Endothelial cell of umbilical vein (primary cell): ENCODE measurements around the gene D2HGDH. TPM values are rescaled to one million over a fixed set of nuclear protein-coding genes. Genes with fewer than 3 reads are reported as not detected.
"Not testable (repeated sequence)": the region's sequence is repeated elsewhere in the genome, so short reads cannot be mapped to it uniquely, and the experiment has no call there.

Source experiments
- BruUV-seq: library from RNA; stranded (reverse); fragments of 400-500 nt; replicated peaks from 2 replicates; lab custom pipeline; 2021; lab: Mats Ljungman, UMichigan
- CTCF ChIA-PET: fragments of 300-600, 350-600 bp; sonication (Branson Sonifier 250); formaldehyde crosslinking; loops from one replicate; lab custom pipeline; 2021; ENCODE audit warnings: antibody characterized with exemption, inconsistent platforms; lab: Charles Lee
- POLR2A ChIA-PET: fragments of 300-600, 350-600 bp; sonication (Branson Sonifier 250); formaldehyde crosslinking; loops from one replicate; lab custom pipeline; 2021; ENCODE audit warnings: antibody characterized with exemption, inconsistent platforms; lab: Charles Lee
- DNase-seq: peaks from one replicate; pipeline ENCODE4 v3.0.0-alpha.2; 2011; ENCODE audit warnings: low read depth, low spot score
- FAIRE-seq: peaks from 2 replicates; lab custom pipeline; 2011; peaks lifted over from hg19 to GRCh38; lab: Jason Lieb, UNC
- H2AFZ ChIP-seq: 2 replicates; pipeline ENCODE4 v1.6.0; 2012; ENCODE audit warnings: low read depth, low read length, control low read depth, inconsistent platforms
- H3K27ac ChIP-seq: 2 replicates; pipeline ENCODE4 v1.5.1; 2011; ENCODE audit warnings: low read depth, mild to moderate bottlenecking, control low read depth, low read length, moderate library complexity; ENCODE audit not compliant: insufficient read depth
- H3K27me3 ChIP-seq, 2 experiments: 2 replicates each; pipeline versions ENCODE4 v1.6.0 to v1.6.1; 2011; ENCODE audit warnings: low read length in 2 of 2, mixed read lengths in 1 of 2; ENCODE audit not compliant: control insufficient read depth in 2 of 2, insufficient read depth in 2 of 2
- H3K36me3 ChIP-seq, 2 experiments: 2 replicates in 1 of 2; 3 replicates in 1 of 2; pipeline ENCODE4 v1.5.1; 2011; ENCODE audit warnings: low read length in 2 of 2, mild to moderate bottlenecking in 1 of 2, moderate library complexity in 1 of 2; ENCODE audit not compliant: control insufficient read depth in 2 of 2, insufficient read depth in 2 of 2; ENCODE audit errors: extremely low read depth in 1 of 2
- H3K4me1 ChIP-seq: 3 replicates; pipeline ENCODE4 v1.5.1; 2011; ENCODE audit warnings: mild to moderate bottlenecking, low read length; ENCODE audit not compliant: control insufficient read depth, insufficient read depth; ENCODE audit errors: extremely low read depth
- H3K4me2 ChIP-seq: 2 replicates; pipeline ENCODE4 v1.6.1; 2011; ENCODE audit warnings: low read length, control low read depth, mixed read lengths; ENCODE audit not compliant: insufficient read depth
- H3K4me3 ChIP-seq, 3 experiments: fragments of 200-600 bp in 1 of 3; sonication (generic), shearing (Covaris generic) in 1 of 3; replicated peaks in 1 of 3; 2 replicates each; pipeline ENCODE4 v1.5.1; 2011 to 2016; ENCODE audit warnings: control low read depth in 3 of 3, low read length in 3 of 3, mild to moderate bottlenecking in 2 of 3, inconsistent platforms in 1 of 3, low read depth in 1 of 3, moderate library complexity in 1 of 3; ENCODE audit not compliant: insufficient read depth in 1 of 3
- H3K79me2 ChIP-seq: 2 replicates; pipeline ENCODE4 v1.6.0; 2012; ENCODE audit warnings: low read length, inconsistent platforms; ENCODE audit not compliant: control insufficient read depth, insufficient read depth
- H3K9ac ChIP-seq: replicated peaks from 2 replicates; pipeline ENCODE3; 2011; ENCODE audit warnings: low read length, control low read depth; ENCODE audit not compliant: insufficient read depth; ENCODE audit errors: extremely low read depth
- H3K9me1 ChIP-seq: replicated peaks from 3 replicates; pipeline ENCODE4 v1.6.0; 2011; ENCODE audit warnings: mild to moderate bottlenecking, low read length; ENCODE audit not compliant: control insufficient read depth, insufficient read depth; ENCODE audit errors: extremely low read depth
- H3K9me3 ChIP-seq: replicated peaks from 2 replicates; pipeline ENCODE4 v1.5.1; 2012; ENCODE audit warnings: low read length, inconsistent platforms; ENCODE audit not compliant: control insufficient read depth, insufficient read depth
- H4K20me1 ChIP-seq: replicated peaks from 2 replicates; pipeline ENCODE3; 2011; ENCODE audit warnings: mild to moderate bottlenecking, low read length; ENCODE audit not compliant: control insufficient read depth, insufficient read depth; ENCODE audit errors: extremely low read depth
- POLR2AphosphoS5 ChIP-seq: IDR thresholded peaks from 2 replicates; pipeline ENCODE4 v1.6.1; 2012; ENCODE audit warnings: low read depth, mild to moderate bottlenecking, control low read depth, low read length, moderate library complexity; ENCODE audit not compliant: insufficient read depth
- dilution Hi-C: fragments of 300-500 bp; cut with MboI; formaldehyde crosslinking; loops from one replicate; pipeline ENCODE4 v1.15.0; 2019; ENCODE audit warnings: low sequenced_read_pairs; ENCODE audit not compliant: extremely low pct_ligation_motif_present
- intact Hi-C: fragments of 100-400 bp; cut with micrococcal nuclease; formaldehyde crosslinking; loops from one replicate; pipeline ENCODE4 v1.10.0; 2022
- polyA plus RNA-seq, 4 experiments: library from polyadenylated mRNA; depleted of rRNA in 3 of 4; stranded (reverse) in 3 of 4; unstranded in 1 of 4; fragments of >200 nt; gene quantifications; 2 replicates each; pipeline versions ENCODE4 v1.2.1 to v1.2.3, GENCODE V29; 2011 to 2012; ENCODE audit warnings: missing spikeins in 1 of 4
- total RNA-seq: library from RNA; stranded (reverse); gene quantifications from 2 replicates; pipeline ENCODE4 v1.2.3, GENCODE V29; 2021

D2HGDH gene
- total and polyA plus RNA-seq, 2 donors (not counting 3 experiments of a cell fraction or from before 2014, with no cell fraction given) = 22.3 TPM

- FAIRE-seq, H3K4me3 ChIP-seq, DNase-seq, POLR2A ChIA-PET, H4K20me1 ChIP-seq, intact Hi-C loops, H3K4me2 ChIP-seq, dilution Hi-C loops, H3K27ac ChIP-seq, BruUV-seq, H2AFZ ChIP-seq, H3K27me3 ChIP-seq, H3K9me3 ChIP-seq, H3K9ac ChIP-seq, H3K4me1 ChIP-seq, CTCF ChIA-PET, H3K79me2 ChIP-seq, H3K9me1 ChIP-seq: not testable (repeated sequence)
- H3K36me3 ChIP-seq = peaks cover 2 to 18% of the 10 kb centered on the region in 2 experiments
These were observed 8.6 kb downstream of the D2HGDH start for GRCh38 chr2:241743008-241743407.

DNA sequence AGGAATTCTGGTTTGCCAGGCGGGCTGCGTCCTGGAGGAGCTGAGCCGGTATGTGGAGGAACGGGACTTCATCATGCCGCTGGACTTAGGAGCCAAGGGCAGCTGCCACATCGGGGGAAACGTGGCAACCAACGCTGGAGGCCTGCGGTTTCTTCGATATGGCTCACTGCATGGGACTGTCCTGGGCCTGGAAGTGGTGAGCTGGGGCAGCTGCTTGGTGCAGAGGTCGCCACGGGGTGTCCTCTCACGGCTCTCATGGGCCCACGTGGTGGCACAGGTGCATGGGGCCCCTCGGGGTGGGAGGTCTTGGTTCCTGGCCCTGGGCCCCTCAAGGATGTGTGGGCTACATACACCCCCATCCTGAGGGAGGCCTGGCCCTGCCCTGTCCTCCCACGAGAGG lies 9.2 kb downstream of the D2HGDH start:
- TF ChIP-seq POLR2AphosphoS5 = no peak
- no peaks in the 10 kb centered on the region for H3K79me2 ChIP-seq
- no peaks in the 10 kb centered on the region for H3K27me3 ChIP-seq
- H3K4me3 ChIP-seq = no peak overlapping the region
- H3K27ac ChIP-seq = no peak overlapping the region
- ChIA-PET CTCF (interaction anchor here (1.5 kb wide), 1 partner anchor 15 kb away, joined by 3 read pairs; no protein-coding TSS in a partner anchor), POLR2A (no interaction called here)
- FAIRE-seq (no peak), DNase-seq (no peak)
- dilution Hi-C loops = no loop called here
- no peaks in the 10 kb centered on the region for H4K20me1 ChIP-seq
- no peak overlapping the region for H2AFZ ChIP-seq
- BruUV-seq = no TSS peak
- H3K36me3 ChIP-seq = peaks cover 2 to 18% of the 10 kb centered on the region in 2 experiments
- H3K4me1 ChIP-seq = peaks cover 2% of the 10 kb centered on the region
- intact Hi-C loops = no loop called here
- H3K9ac ChIP-seq = no peak overlapping the region
- no peak overlapping the region for H3K4me2 ChIP-seq
- no peaks in the 10 kb centered on the region for H3K9me1 ChIP-seq
- H3K9me3 ChIP-seq = no peaks in the 10 kb centered on the region
